Keratinocyte (primary cell): Measurements from ENCODE around the gene WDR83. TPM values are rescaled to one million over a fixed set of nuclear protein-coding genes. Genes with fewer than 3 reads are reported as not detected.

ENCODE experiments used
- DNase-seq: peaks from one replicate; pipeline ENCODE4 v3.0.0-alpha.2; 2011; ENCODE audit warnings: low read depth, missing footprints, low spot score
- FAIRE-seq: peaks from 2 replicates; lab custom pipeline; 2011; peaks lifted over from hg19 to GRCh38; lab: Jason Lieb, UNC
- H2AFZ ChIP-seq: 2 replicates; pipeline ENCODE4 v1.6.0; 2012; ENCODE audit warnings: low read length, control low read depth, inconsistent platforms; ENCODE audit not compliant: control insufficient read depth
- H3K27ac ChIP-seq: 2 replicates; pipeline ENCODE4 v1.5.1; 2011; ENCODE audit warnings: low read length; ENCODE audit not compliant: control insufficient read depth, insufficient read depth
- H3K27me3 ChIP-seq: 3 replicates; pipeline ENCODE4 v1.6.0; 2011; ENCODE audit warnings: low read length; ENCODE audit not compliant: control insufficient read depth, insufficient read depth; ENCODE audit errors: extremely low read depth
- H3K36me3 ChIP-seq, 2 experiments: 2 replicates in 1 of 2; 3 replicates in 1 of 2; pipeline ENCODE4 v1.5.1; 2011; ENCODE audit warnings: low read length in 2 of 2, mild to moderate bottlenecking in 1 of 2; ENCODE audit not compliant: control insufficient read depth in 2 of 2, insufficient read depth in 2 of 2; ENCODE audit errors: extremely low read depth in 1 of 2
- H3K4me1 ChIP-seq: 3 replicates; pipeline ENCODE4 v1.5.1; 2011; ENCODE audit warnings: low read length; ENCODE audit not compliant: control insufficient read depth, insufficient read depth; ENCODE audit errors: extremely low read depth
- H3K4me2 ChIP-seq: 3 replicates; pipeline ENCODE4 v1.6.0; 2011; ENCODE audit warnings: low read depth, low read length; ENCODE audit not compliant: control insufficient read depth, insufficient read depth; ENCODE audit errors: extremely low read depth
- H3K4me3 ChIP-seq, 3 experiments: fragments of 200-600 bp in 1 of 3; sonication (generic) in 1 of 3; 2 replicates in 2 of 3; 3 replicates in 1 of 3; pipeline ENCODE4 v1.5.1; 2011 to 2016; ENCODE audit warnings: low read length in 3 of 3, mild to moderate bottlenecking in 3 of 3, control low read depth in 2 of 3, inconsistent platforms in 1 of 3, low read depth in 1 of 3, mixed read lengths in 1 of 3, mixed run types in 1 of 3, moderate library complexity in 1 of 3; ENCODE audit not compliant: control insufficient read depth in 2 of 3, insufficient read depth in 2 of 3; ENCODE audit errors: extremely low read depth in 1 of 3
- H3K79me2 ChIP-seq: 2 replicates; pipeline ENCODE4 v1.6.0; 2012; ENCODE audit warnings: low read length; ENCODE audit not compliant: control insufficient read depth, insufficient read depth
- H3K9ac ChIP-seq: 3 replicates; pipeline ENCODE4 v1.6.0; 2011; ENCODE audit warnings: low read length; ENCODE audit not compliant: control insufficient read depth, insufficient read depth; ENCODE audit errors: extremely low read depth
- H3K9me1 ChIP-seq: 3 replicates; pipeline ENCODE4 v1.6.0; 2011; ENCODE audit warnings: low read length; ENCODE audit not compliant: control insufficient read depth, insufficient read depth; ENCODE audit errors: extremely low read depth
- H3K9me3 ChIP-seq: 2 replicates; pipeline ENCODE4 v1.5.1; 2012; ENCODE audit warnings: low read depth, low read length; ENCODE audit not compliant: control insufficient read depth
- H4K20me1 ChIP-seq: 3 replicates; pipeline ENCODE4 v1.6.0; 2011; ENCODE audit warnings: low read length; ENCODE audit not compliant: control insufficient read depth, insufficient read depth; ENCODE audit errors: extremely low read depth
- EZH2 ChIP-seq: IDR thresholded peaks from one replicate; pipeline ENCODE4 v1.6.1; 2012; ENCODE audit warnings: inconsistent platforms, mild to moderate bottlenecking, low read length, moderate library complexity
- dilution Hi-C: fragments of 300-500 bp; cut with MboI; formaldehyde crosslinking; loops from one replicate; pipeline ENCODE4 v1.7.0; 2020; ENCODE audit warnings: low sequenced_read_pairs; ENCODE audit not compliant: extremely low pct_ligation_motif_present
- polyA plus RNA-seq, 5 experiments: library from polyadenylated mRNA; depleted of rRNA in 3 of 5; stranded (reverse) in 3 of 5; stranded (forward) in 1 of 5; unstranded in 1 of 5; fragments of >200 nt; gene quantifications; 1 replicate in 1 of 5; 2 replicates in 3 of 5; 3 replicates in 1 of 5; pipeline versions ENCODE4 v1.2.1 to v1.2.3, GENCODE V29; 2011 to 2012; ENCODE audit warnings: missing spikeins in 2 of 5, low read depth in 1 of 5, low replicate concordance in 1 of 5
- TF ChIP-seq, protein P1 (sequence below), 3 experiments: IDR thresholded peaks in 1 of 3; conservative IDR thresholded peaks in 1 of 3; optimal IDR thresholded peaks in 1 of 3; 2 replicates in 2 of 3; 3 replicates in 1 of 3; pipeline versions ENCODE3 to v1.5.1; 2011; ENCODE audit warnings: low read length in 3 of 3, mild to moderate bottlenecking in 3 of 3, moderate library complexity in 2 of 3, control low read depth in 1 of 3, inconsistent platforms in 1 of 3; ENCODE audit not compliant: insufficient read depth in 2 of 3; ENCODE audit errors: extremely low read depth in 1 of 3

The WDR83 gene
- polyA plus RNA-seq, 1 donor (not counting 4 experiments of a cell fraction or from before 2014, with no cell fraction given): 3.8 TPM

DNA sequence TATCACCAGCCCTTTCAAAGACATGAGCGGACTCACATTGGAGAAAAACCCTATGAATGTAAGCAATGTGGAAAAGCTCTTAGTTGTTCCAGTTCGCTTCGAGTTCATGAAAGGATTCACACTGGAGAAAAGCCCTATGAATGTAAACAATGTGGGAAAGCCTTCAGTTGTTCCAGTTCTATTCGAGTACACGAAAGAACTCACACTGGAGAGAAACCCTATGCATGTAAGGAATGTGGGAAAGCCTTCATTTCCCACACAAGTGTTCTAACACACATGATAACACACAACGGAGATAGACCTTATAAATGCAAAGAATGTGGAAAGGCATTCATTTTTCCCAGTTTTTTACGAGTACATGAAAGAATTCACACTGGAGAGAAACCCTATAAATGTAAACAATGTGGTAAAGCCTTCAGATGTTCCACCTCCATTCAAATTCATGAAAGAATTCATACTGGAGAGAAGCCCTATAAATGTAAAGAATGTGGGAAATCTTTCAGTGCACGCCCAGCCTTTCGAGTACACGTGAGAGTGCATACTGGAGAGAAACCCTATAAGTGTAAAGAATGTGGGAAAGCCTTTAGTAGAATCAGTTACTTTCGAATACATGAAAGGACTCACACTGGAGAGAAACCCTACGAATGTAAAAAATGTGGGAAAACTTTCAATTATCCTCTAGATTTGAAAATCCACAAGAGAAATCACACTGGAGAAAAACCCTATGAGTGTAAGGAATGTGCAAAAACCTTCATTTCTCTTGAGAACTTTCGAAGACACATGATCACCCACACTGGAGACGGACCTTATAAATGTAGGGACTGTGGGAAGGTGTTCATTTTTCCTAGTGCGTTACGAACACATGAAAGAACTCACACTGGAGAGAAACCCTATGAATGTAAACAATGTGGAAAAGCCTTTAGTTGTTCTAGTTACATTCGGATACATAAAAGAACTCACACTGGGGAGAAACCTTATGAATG is 38.3 kb upstream of the WDR83 start:
- no peaks in the 10 kb centered on the region for H3K9me1 ChIP-seq
- TF ChIP-seq, protein P1, sequence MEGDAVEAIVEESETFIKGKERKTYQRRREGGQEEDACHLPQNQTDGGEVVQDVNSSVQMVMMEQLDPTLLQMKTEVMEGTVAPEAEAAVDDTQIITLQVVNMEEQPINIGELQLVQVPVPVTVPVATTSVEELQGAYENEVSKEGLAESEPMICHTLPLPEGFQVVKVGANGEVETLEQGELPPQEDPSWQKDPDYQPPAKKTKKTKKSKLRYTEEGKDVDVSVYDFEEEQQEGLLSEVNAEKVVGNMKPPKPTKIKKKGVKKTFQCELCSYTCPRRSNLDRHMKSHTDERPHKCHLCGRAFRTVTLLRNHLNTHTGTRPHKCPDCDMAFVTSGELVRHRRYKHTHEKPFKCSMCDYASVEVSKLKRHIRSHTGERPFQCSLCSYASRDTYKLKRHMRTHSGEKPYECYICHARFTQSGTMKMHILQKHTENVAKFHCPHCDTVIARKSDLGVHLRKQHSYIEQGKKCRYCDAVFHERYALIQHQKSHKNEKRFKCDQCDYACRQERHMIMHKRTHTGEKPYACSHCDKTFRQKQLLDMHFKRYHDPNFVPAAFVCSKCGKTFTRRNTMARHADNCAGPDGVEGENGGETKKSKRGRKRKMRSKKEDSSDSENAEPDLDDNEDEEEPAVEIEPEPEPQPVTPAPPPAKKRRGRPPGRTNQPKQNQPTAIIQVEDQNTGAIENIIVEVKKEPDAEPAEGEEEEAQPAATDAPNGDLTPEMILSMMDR (optimal IDR thresholded peaks at IDR 0.05 in 1 of 3, IDR thresholded peaks at IDR 0.05 in 1 of 3, conservative IDR thresholded peaks at IDR 0.05 in 1 of 3; ENCODE audit: extremely low read depth in 1 of 3, insufficient read depth in 2 of 3, low read length in 3 of 3): no peak
- no peak for TF ChIP-seq EZH2
- no peaks in the 10 kb centered on the region for H3K4me1 ChIP-seq
- peaks cover 16 to 26% of the 10 kb centered on the region in 2 experiments for H3K36me3 ChIP-seq
- FAIRE-seq: no peak
- H2AFZ ChIP-seq: no peak overlapping the region
- H3K9me3 ChIP-seq: peaks cover 31% of the 10 kb centered on the region
- DNase-seq: no peak
- no peaks in the 10 kb centered on the region for H3K27me3 ChIP-seq
- no peak overlapping the region for H3K4me2 ChIP-seq
- H3K9ac ChIP-seq: no peak overlapping the region
- H3K27ac ChIP-seq: no peak overlapping the region
- H3K4me3 ChIP-seq: no peak overlapping the region
- dilution Hi-C loops: no loop called here
- H4K20me1 ChIP-seq: no peaks in the 10 kb centered on the region
- H3K79me2 ChIP-seq: peaks cover 2% of the 10 kb centered on the region

DNA sequence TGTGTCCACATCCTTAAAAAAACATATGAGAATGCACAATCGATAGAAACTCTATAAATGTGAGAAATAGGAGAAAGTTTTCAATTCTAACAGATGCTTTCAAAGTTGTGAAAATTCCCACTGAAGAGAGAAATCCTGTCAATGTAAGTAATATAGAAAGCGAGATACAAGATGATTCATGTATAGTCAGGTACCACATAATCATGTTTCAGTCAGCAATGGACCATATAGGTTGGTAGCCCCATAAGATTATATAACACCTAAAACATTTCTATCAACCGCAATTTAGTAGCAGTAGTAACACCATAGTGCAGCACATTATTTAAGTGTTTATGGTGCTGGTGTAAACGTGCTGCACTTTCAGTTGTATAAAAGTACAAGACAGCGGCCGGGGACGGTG is 37.4 kb upstream of the WDR83 start:
- H3K4me2 ChIP-seq: no peak overlapping the region
- no peak overlapping the region for H2AFZ ChIP-seq
- no peaks in the 10 kb centered on the region for H3K9me1 ChIP-seq
- FAIRE-seq (no peak), DNase-seq (no peak)
- no peak overlapping the region for H3K27ac ChIP-seq
- H3K4me1 ChIP-seq: no peaks in the 10 kb centered on the region
- TF ChIP-seq EZH2: no peak
- TF ChIP-seq, protein P1 (optimal IDR thresholded peaks at IDR 0.05 in 1 of 3, IDR thresholded peaks at IDR 0.05 in 1 of 3, conservative IDR thresholded peaks at IDR 0.05 in 1 of 3; ENCODE audit: extremely low read depth in 1 of 3, insufficient read depth in 2 of 3, low read length in 3 of 3): no peak
- dilution Hi-C loops: no loop called here
- no peak overlapping the region for H3K9ac ChIP-seq
- H3K79me2 ChIP-seq: no peaks in the 10 kb centered on the region
- no peaks in the 10 kb centered on the region for H4K20me1 ChIP-seq
- no peak overlapping the region for H3K4me3 ChIP-seq
- H3K9me3 ChIP-seq: peaks cover 31% of the 10 kb centered on the region
- H3K27me3 ChIP-seq: no peaks in the 10 kb centered on the region
- peaks cover 16 to 26% of the 10 kb centered on the region in 2 experiments for H3K36me3 ChIP-seq
